HepG2 (cell line): ENCODE measurements around the gene FAAP100. TPM values are rescaled to one million over a fixed set of nuclear protein-coding genes. Genes with fewer than 3 reads are reported as not detected.

Experiments
- ATAC-seq: fragments of 200-7000 bp; cut with Tn5 transposase; 3 replicates; pipeline ENCODE4 v1.9.1; 2020; ENCODE audit warnings: mild to moderate bottlenecking, moderate library complexity
- BruUV-seq: library from RNA; stranded (reverse); fragments of 400-500 nt; replicated peaks from 2 replicates; lab custom pipeline; 2021; lab: Mats Ljungman, UMichigan
- CTCF ChIA-PET: fragments of 300-600 bp; formaldehyde crosslinking; extraction: SDS; loops from one replicate; lab custom pipeline; 2021; ENCODE audit warnings: low total read pairs, inconsistent platforms, low intra/inter-chr PET ratio; lab: Yijun Ruan, JAX
- POLR2A ChIA-PET: fragments of 350-600 bp; sonication (Branson Sonifier 250); formaldehyde crosslinking; loops from one replicate; lab custom pipeline; 2020; ENCODE audit warnings: antibody characterized with exemption, inconsistent platforms; lab: Yijun Ruan, JAX
- DNase-seq: peaks from one replicate; pipeline ENCODE4 v3.0.0-alpha.2; 2015; ENCODE audit warnings: low spot score
- FAIRE-seq: peaks from 3 replicates; lab custom pipeline; 2011; peaks lifted over from hg19 to GRCh38; lab: Jason Lieb, UNC
- H2AFZ ChIP-seq: one replicate; pipeline ENCODE4 v1.6.1; 2011; ENCODE audit warnings: low read length, inconsistent platforms
- H3K27ac ChIP-seq: fragments of 300-600 bp; 3 replicates; pipeline ENCODE4 v1.8.0; 2011; ENCODE audit warnings: mixed run types, mild to moderate bottlenecking, mixed read lengths, low read length, inconsistent platforms; ENCODE audit not compliant: insufficient read depth; ENCODE audit errors: extremely low read length
- H3K27me3 ChIP-seq, 2 experiments: fragments of 200-600 bp in 1 of 2; 2 replicates in 1 of 2; 3 replicates in 1 of 2; pipeline versions ENCODE4 v1.6.0 to v1.8.0; 2011; ENCODE audit warnings: low read length in 2 of 2, mild to moderate bottlenecking in 2 of 2, moderate library complexity in 2 of 2, inconsistent platforms in 1 of 2; ENCODE audit not compliant: insufficient read depth in 2 of 2, control insufficient read depth in 1 of 2
- H3K36me3 ChIP-seq, 2 experiments: fragments of 200-600 bp in 1 of 2; replicated peaks in 1 of 2; 2 replicates in 1 of 2; 3 replicates in 1 of 2; pipeline versions ENCODE4 v1.5.1 to v1.8.0; 2011; ENCODE audit warnings: low read length in 2 of 2, inconsistent platforms in 1 of 2; ENCODE audit not compliant: insufficient read depth in 2 of 2, control insufficient read depth in 1 of 2
- H3K4me1 ChIP-seq: 2 replicates; pipeline ENCODE4 v1.5.1; 2012; ENCODE audit warnings: low read length, inconsistent platforms; ENCODE audit not compliant: insufficient read depth
- H3K4me2 ChIP-seq: 2 replicates; pipeline ENCODE4 v1.6.0; 2011; ENCODE audit warnings: low read depth, low read length, inconsistent platforms
- H3K4me3 ChIP-seq, 3 experiments: fragments of 200-600 bp in 1 of 3; sonication (generic), shearing (Covaris generic) in 1 of 3; replicated peaks in 1 of 3; 2 replicates each; pipeline ENCODE4 v1.5.1; 2011 to 2016; ENCODE audit warnings: low read length in 3 of 3, inconsistent platforms in 2 of 3, low read depth in 2 of 3, mild to moderate bottlenecking in 2 of 3, control low read depth in 1 of 3, mixed read lengths in 1 of 3; ENCODE audit not compliant: insufficient read depth in 1 of 3
- H3K79me2 ChIP-seq: one replicate; pipeline ENCODE4 v1.6.1; 2011; ENCODE audit warnings: low read length, inconsistent platforms; ENCODE audit not compliant: insufficient read depth
- H3K9ac ChIP-seq: 2 replicates; pipeline ENCODE4 v1.6.0; 2011; ENCODE audit warnings: mild to moderate bottlenecking, low read depth, low read length, inconsistent platforms; ENCODE audit not compliant: insufficient read depth
- H3K9me3 ChIP-seq: 2 replicates; pipeline ENCODE4 v1.5.1; 2012; ENCODE audit warnings: mild to moderate bottlenecking, low read length
- H4K20me1 ChIP-seq: 2 replicates; pipeline ENCODE4 v1.6.0; 2011; ENCODE audit warnings: inconsistent platforms, mild to moderate bottlenecking, low read length, moderate library complexity; ENCODE audit not compliant: insufficient read depth
- FOXO1 ChIP-seq: sonication (generic); formaldehyde crosslinking; IDR thresholded peaks from 2 replicates; pipeline ENCODE4 v1.4.0; 2020; ENCODE audit warnings: missing genetic modification reagents
- MEIS1 ChIP-seq: sonication (generic); formaldehyde crosslinking; IDR thresholded peaks from 2 replicates; pipeline ENCODE4 v1.9.0; 2021; ENCODE audit warnings: mild to moderate bottlenecking, missing genetic modification reagents, moderate library complexity, borderline replicate concordance
- MTF2 ChIP-seq: sonication (generic); formaldehyde crosslinking; IDR thresholded peaks from 2 replicates; pipeline ENCODE4 v1.5.0; 2020; ENCODE audit warnings: missing genetic modification reagents, borderline replicate concordance
- RBM22 ChIP-seq: fragments of 200-400 bp; formaldehyde crosslinking; optimal IDR thresholded peaks from 2 replicates; pipeline ENCODE3; 2017; ENCODE audit warnings: mild to moderate bottlenecking, low read length, moderate library complexity
- SMYD3 ChIP-seq: sonication (generic); formaldehyde crosslinking; IDR thresholded peaks from 2 replicates; pipeline ENCODE4 v1.8.1; 2023; ENCODE audit warnings: mild to moderate bottlenecking, missing genetic modification reagents
- WGBS: methylation state at CpG from one replicate; pipeline ENCODE4 v1.1.6; 2017; ENCODE audit warnings: low lambda C conversion rate; 5-methylcytosine and 5-hydroxymethylcytosine counted together
- in situ Hi-C: cut with HindIII; loops from 2 replicates; pipeline ENCODE4 v1.10.0; 2017; ENCODE audit warnings: low pct_unique_long_range_greater_than_20kb; ENCODE audit not compliant: extremely low pct_ligation_motif_present
- intact Hi-C: fragments of 100-400 bp; cut with micrococcal nuclease; formaldehyde crosslinking; loops from one replicate; pipeline ENCODE4 v1.10.0; 2022; ENCODE audit not compliant: unreplicated experiment
- polyA plus RNA-seq, 8 experiments: library from polyadenylated mRNA; depleted of rRNA in 3 of 8; stranded (reverse) in 7 of 8; unstranded in 1 of 8; fragments of >200 nt; fragmentation: Illumina TruSeq in 4 of 8; extraction: Trizol in 4 of 8; gene quantifications; 2 replicates each; pipeline versions ENCODE4 v1.2.1 to v1.2.3, GENCODE V29; 2011 to 2016; ENCODE audit warnings: low read depth in 4 of 8, missing spikeins in 1 of 8, mixed read lengths in 1 of 8; ENCODE audit not compliant: insufficient read depth in 1 of 8
- total RNA-seq, 5 experiments: library from RNA; depleted of rRNA; stranded (reverse); fragments of >200 nt; fragmentation: Illumina TruSeq; extraction: Trizol; gene quantifications; 2 replicates each; pipeline ENCODE4 v1.2.3, GENCODE V29; 2016; ENCODE audit warnings: low read depth in 1 of 5
- TF ChIP-seq, protein P1 (sequence below): IDR thresholded peaks from 2 replicates; pipeline ENCODE4 v1.6.1; 2016; ENCODE audit warnings: missing genetic modification reagents, missing compliant biosample characterization
- TF ChIP-seq, protein P2 (sequence below): sonication (generic); formaldehyde crosslinking; IDR thresholded peaks from 2 replicates; pipeline ENCODE4 v1.5.0; 2020; ENCODE audit warnings: missing genetic modification reagents
- TF ChIP-seq, protein P3 (sequence below): sonication (generic); formaldehyde crosslinking; IDR thresholded peaks from 2 replicates; pipeline ENCODE4 v1.4.0; 2020; ENCODE audit warnings: missing genetic modification reagents

FAAP100 gene
- total and polyA plus RNA-seq, 2 of the 13 experiments (the other 11 are each of a cell fraction or from before 2014, with no cell fraction given), result 7.6 to 20.8 TPM

DNA sequence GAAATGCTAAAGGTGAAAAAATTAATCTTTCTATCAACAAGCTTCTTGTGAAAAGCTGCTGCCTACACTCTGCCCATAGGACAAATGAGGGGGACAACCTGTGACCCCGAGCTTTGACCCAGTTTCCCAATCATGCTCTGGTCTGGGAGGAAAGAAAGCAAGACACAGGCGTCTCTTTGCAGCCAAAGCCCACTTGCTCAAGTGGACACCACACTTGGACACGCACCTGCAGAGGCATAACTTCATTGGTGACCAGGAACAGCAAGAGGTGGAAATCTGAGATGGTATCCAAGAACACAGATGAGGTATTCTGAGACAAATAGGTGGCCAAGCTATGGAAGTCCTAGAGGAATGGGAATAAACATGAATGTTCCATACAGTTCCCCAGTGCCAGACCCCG is 15.0 kb upstream of the FAAP100 start:
- no TSS peak for BruUV-seq
- Histone ChIP-seq H3K27me3 (no peaks in the 10 kb centered on the region), H3K4me3 (no peak overlapping the region), H3K4me2 (no peak overlapping the region), H3K9me3 (no peaks in the 10 kb centered on the region), H3K79me2 (no peaks in the 10 kb centered on the region), H4K20me1 (no peaks in the 10 kb centered on the region), H2AFZ (no peak overlapping the region), H3K36me3 (peaks cover 59 to 85% of the 10 kb centered on the region in 2 experiments), H3K27ac (no peak overlapping the region), H3K9ac (no peak overlapping the region), H3K4me1 (no peaks in the 10 kb centered on the region)
- no peak for ATAC-seq
- DNase-seq, result no peak
- ChIA-PET POLR2A (interaction anchor here (1.8 kb wide), 1 partner anchor 15 kb away, joined by 5 read pairs; the partner anchor contains the start of gene FAAP100), CTCF (no interaction called here)
- intact Hi-C loops (no loop called here), in situ Hi-C loops (no loop called here)
- WGBS, result 100% methylated on average over 4 of the region's 4 CpGs
- no peak for FAIRE-seq
- no peak for TF ChIP-seq MTF2 (CRISPR knock-in tag)
- peak; percentile 68 for TF ChIP-seq RBM22
- TF ChIP-seq, protein P1, sequence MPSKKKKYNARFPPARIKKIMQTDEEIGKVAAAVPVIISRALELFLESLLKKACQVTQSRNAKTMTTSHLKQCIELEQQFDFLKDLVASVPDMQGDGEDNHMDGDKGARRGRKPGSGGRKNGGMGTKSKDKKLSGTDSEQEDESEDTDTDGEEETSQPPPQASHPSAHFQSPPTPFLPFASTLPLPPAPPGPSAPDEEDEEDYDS (CRISPR knock-in tag), result no peak

DNA sequence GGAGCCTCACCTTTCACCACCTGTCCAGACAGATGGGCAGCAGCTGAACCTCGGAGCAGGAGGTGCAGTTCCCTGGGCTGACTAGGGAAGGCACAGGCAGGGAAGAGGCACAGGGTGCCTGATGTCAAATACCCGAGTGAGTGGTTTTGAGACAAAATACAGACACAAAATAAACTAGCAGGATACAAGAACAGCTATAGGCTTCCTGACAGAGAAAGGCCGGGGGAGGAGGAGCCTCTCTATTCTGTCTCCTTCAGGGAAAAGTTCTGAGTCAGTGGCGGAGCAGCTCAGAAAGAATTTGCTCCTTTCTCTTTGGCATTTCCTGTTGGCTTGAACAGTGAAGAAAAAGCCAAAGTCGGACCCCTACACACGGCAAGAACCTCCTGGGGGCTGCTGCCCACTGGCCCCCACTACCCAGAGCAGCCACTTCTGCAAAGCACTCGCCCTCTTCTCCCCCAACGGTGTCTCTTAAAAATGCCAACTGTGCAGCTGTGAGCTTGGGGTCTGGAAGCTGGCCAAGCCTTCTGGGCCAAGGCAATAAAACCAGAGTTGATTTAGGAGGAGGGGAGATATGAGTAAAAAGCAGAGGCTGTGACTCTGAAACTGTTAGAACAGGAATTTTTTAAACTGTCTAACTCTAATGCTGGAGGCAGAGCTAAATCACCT is 14.4 kb upstream of the FAAP100 start:
- WGBS, result 92% methylated on average over 8 of the region's 8 CpGs
- FAIRE-seq, result no peak
- no peak for ATAC-seq
- Histone ChIP-seq H3K79me2 (no peaks in the 10 kb centered on the region), H2AFZ (no peak overlapping the region), H3K9ac (no peak overlapping the region), H3K36me3 (peaks cover 56 to 84% of the 10 kb centered on the region in 2 experiments), H3K27me3 (no peaks in the 10 kb centered on the region), H3K27ac (no peak overlapping the region)
- no peak for DNase-seq
- CTCF ChIA-PET, result no interaction called here
- TF ChIP-seq FOXO1 (CRISPR knock-in tag) (no peak), SMYD3 (no peak), MEIS1 (CRISPR knock-in tag) (no peak)
- TF ChIP-seq, protein P2, sequence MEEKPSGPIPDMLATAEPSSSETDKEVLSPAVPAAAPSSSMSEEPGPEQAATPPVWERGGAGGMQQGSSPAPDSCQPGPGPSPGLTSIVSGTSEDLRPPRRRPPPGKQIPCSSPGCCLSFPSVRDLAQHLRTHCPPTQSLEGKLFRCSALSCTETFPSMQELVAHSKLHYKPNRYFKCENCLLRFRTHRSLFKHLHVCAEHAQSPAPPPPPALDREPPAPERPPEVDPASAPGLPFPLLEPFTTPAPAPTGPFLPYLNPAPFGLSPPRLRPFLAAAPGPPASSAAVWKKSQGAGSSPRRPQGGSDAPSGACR (CRISPR knock-in tag), result no peak
- TF ChIP-seq, protein P3, sequence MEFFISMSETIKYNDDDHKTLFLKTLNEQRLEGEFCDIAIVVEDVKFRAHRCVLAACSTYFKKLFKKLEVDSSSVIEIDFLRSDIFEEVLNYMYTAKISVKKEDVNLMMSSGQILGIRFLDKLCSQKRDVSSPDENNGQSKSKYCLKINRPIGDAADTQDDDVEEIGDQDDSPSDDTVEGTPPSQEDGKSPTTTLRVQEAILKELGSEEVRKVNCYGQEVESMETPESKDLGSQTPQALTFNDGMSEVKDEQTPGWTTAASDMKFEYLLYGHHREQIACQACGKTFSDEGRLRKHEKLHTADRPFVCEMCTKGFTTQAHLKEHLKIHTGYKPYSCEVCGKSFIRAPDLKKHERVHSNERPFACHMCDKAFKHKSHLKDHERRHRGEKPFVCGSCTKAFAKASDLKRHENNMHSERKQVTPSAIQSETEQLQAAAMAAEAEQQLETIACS, result no peak
- TF ChIP-seq, all 625 proteins: peak for 0
- BruUV-seq, result no TSS peak
- no peak overlapping the region for H3K4me3 ChIP-seq
- POLR2A ChIA-PET, result interaction anchor here (1.5 to 1.8 kb wide), 2 partner anchors 11 to 15 kb away, joined by 4 to 5 read pairs; partner anchors contain the start of gene FAAP100
- in situ Hi-C loops (no loop called here), intact Hi-C loops (no loop called here)
- no peaks in the 10 kb centered on the region for H3K9me3 ChIP-seq
- no peak overlapping the region for H3K4me2 ChIP-seq
- no peaks in the 10 kb centered on the region for H4K20me1 ChIP-seq
- no peaks in the 10 kb centered on the region for H3K4me1 ChIP-seq
